AG10803 (cell line): ENCODE data around the gene USF2.
"Not testable (repeated sequence)": the region's sequence is repeated elsewhere in the genome, so short reads cannot be mapped to it uniquely, and the experiment has no call there.

ENCODE experiments used
- DNase-seq: peaks from one replicate; pipeline ENCODE4 v3.0.0; 2010; ENCODE audit warnings: low read depth
- H3K4me3 ChIP-seq: 2 replicates; pipeline ENCODE4 v1.5.1; 2011; ENCODE audit warnings: mild to moderate bottlenecking, low read length, control low read depth
- TF ChIP-seq, protein P1 (sequence below): conservative IDR thresholded peaks from 2 replicates; pipeline ENCODE4 v1.5.1; 2011; ENCODE audit warnings: mild to moderate bottlenecking, low read length, control low read depth, inconsistent platforms

Gene USF2

DNA sequence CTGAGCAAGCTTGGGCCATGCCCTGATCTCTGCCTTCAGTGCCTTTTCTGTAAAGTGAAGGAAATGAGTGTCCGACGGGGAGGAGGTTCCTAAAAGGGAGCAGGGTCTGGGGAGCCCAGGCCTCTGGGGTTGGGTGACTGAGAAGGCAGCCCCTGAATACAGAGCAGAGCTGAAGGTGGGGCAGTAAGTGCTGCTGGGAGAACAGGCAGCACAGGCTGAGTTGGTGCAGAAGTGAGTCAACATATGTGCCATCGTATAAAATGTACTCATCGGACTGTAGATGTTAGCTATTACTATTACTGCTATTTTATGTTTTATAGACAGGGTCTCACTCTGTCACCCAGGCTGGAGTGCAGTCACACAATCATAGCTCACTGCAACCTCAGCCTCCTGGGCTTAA, 12.5 kb downstream of the USF2 start:
- TF ChIP-seq, protein P1, sequence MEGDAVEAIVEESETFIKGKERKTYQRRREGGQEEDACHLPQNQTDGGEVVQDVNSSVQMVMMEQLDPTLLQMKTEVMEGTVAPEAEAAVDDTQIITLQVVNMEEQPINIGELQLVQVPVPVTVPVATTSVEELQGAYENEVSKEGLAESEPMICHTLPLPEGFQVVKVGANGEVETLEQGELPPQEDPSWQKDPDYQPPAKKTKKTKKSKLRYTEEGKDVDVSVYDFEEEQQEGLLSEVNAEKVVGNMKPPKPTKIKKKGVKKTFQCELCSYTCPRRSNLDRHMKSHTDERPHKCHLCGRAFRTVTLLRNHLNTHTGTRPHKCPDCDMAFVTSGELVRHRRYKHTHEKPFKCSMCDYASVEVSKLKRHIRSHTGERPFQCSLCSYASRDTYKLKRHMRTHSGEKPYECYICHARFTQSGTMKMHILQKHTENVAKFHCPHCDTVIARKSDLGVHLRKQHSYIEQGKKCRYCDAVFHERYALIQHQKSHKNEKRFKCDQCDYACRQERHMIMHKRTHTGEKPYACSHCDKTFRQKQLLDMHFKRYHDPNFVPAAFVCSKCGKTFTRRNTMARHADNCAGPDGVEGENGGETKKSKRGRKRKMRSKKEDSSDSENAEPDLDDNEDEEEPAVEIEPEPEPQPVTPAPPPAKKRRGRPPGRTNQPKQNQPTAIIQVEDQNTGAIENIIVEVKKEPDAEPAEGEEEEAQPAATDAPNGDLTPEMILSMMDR = no peak
- H3K4me3 ChIP-seq = no peak overlapping the region
- no peak for DNase-seq

DNA sequence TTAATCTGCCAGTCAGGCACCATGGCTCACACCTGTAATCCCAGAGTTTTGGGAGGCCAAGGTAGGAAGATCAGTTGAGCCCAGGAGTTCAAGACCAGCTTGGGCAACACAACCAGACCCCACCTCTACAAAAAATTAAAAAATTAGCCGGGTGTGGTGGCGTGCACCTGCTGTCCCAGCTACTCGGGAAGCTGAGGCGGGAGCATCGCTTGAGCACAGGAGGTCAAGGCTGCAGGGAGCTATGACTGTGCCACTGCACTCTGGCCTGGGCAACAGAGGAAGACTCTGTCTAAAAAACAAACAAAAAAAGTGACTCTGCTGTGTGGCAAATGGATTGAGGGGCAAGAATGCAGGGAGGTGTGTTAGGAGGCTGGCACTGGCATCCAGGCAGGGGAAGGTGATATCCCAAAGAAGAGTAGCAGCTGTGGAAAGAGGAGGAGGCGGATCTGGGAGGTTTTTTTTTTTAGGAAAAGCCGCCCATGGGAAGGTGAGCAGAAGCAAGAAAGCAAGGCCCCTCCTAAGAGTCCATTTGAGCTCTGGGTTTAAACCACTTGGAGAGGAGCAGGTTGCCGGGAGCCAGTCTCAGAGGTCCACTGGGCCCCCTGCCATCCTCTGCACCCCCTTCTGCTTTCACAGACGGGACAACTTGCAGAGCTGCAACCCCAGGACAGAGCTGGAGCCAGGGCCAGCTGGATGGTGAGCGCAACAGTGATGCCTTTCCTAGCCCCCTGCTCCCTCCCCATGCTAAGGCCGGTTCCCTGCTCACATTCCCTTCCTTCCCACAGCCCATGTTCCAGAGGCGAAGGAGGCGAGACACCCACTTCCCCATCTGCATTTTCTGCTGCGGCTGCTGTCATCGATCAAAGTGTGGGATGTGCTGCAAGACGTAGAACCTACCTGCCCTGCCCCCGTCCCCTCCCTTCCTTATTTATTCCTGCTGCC, 15.7 kb downstream of the USF2 start:
- no peak for DNase-seq
- TF ChIP-seq, protein P1 = no peak

DNA sequence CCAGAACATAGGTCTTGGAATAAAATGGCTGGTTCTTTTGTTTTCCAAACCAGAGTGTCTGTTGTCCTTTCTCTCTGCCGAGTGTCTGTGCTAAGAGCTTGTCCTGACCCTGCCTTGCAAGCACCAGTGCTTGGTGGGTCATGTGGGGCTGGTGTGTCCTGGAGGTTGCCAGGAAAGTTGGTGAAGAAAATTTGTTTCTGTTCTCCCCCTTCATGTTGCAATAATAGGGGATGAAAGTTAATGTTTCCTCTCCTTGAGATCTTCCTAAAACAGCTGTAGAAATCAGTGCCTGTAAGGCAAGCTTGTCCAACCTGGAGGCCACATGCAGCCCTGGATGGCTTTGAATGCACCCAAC, 16.3 kb downstream of the USF2 start:
- no peak overlapping the region for H3K4me3 ChIP-seq
- TF ChIP-seq, protein P1 = no peak
- no peak for DNase-seq

More for the DNA sequence above, 15.7 kb downstream of the USF2 start:
- no peak overlapping the region for H3K4me3 ChIP-seq

DNA sequence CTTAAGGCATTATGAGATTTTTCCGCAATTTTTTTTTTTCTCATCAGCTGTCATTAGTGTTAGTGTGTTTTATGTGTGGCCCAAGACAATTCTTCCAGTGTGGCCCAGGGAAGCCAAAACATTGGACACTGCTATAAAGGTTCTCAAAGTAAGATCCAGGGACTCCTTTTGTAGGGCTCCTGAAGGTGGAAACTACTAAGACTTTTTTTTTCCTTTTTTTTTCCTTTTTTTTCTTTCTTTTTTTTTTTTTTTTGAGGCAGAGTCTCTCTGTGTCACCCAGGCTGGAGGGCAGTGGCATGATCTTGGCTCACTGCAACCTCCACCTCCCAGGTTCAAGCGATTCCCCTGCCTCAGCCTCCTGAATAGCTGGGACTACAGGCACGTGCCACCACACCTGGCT, 16.7 kb downstream of the USF2 start:
- H3K4me3 ChIP-seq, DNase-seq: not testable (repeated sequence)

- DNase-seq = not testable (repeated sequence)
These were observed 17.3 kb downstream of the USF2 start for GRCh38 chr19:35286101-35286500.

DNA sequence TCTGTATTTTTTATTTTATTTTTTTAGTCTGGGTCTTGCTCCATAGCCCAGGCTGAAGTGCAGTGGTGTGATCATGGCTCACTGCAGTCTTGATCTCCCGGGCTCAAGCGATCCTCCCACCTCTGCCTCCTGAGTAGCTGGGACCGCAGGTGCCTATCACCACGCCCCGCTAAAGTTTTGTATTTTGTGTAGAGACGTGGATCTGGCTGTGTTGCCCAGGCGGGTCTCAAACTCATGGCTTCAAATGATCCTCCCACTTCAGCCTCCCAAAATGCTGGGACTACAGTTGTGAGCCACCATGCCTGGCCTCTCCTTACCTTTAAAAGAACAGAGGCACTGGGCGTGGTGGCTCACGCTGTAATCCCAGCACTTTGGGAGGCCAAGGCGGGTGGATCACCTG, 19.0 kb downstream of the USF2 start:
- TF ChIP-seq, protein P1 = no peak
- no peak for DNase-seq
- H3K4me3 ChIP-seq = no peak overlapping the region

More at GRCh38 chr19:35286101-35286500, 17.3 kb downstream of the USF2 start:
- H3K4me3 ChIP-seq = not testable (repeated sequence)

GRCh38 chr19:35288331-35288730, 19.6 kb downstream of the USF2 start:
- TF ChIP-seq, protein P1 = no peak
- DNase-seq = no peak
- no peak overlapping the region for H3K4me3 ChIP-seq

- TF ChIP-seq, protein P1 = no peak
- H3K4me3 ChIP-seq = no peak overlapping the region
- no peak for DNase-seq
These were observed 20.1 kb downstream of the USF2 start for GRCh38 chr19:35288906-35289305.
